Astrocyte of the spinal cord (primary cell): ENCODE results near the gene IGSF9B.

Source experiments
- DNase-seq: peaks from one replicate; pipeline ENCODE4 v3.0.0; 2011; ENCODE audit warnings: low read depth, low spot score
- H3K4me3 ChIP-seq: 2 replicates; pipeline ENCODE4 v1.5.1; 2011; ENCODE audit warnings: low read depth, mild to moderate bottlenecking, low read length, moderate library complexity
- in situ Hi-C: cut with HindIII; loops from 2 replicates; pipeline ENCODE4 v1.10.0; 2017; ENCODE audit warnings: low sequenced_read_pairs
- TF ChIP-seq, protein P1 (sequence below): IDR thresholded peaks from 2 replicates; pipeline ENCODE4 v1.5.1; 2012; ENCODE audit warnings: low read depth, mild to moderate bottlenecking, low read length, inconsistent platforms

Gene IGSF9B

GRCh38 chr11:133889188-133889587 lies 67.6 kb downstream of the IGSF9B start:
- H3K4me3 ChIP-seq: no peak overlapping the region
- in situ Hi-C loops: no loop called here
- no peak for DNase-seq
- TF ChIP-seq, protein P1, sequence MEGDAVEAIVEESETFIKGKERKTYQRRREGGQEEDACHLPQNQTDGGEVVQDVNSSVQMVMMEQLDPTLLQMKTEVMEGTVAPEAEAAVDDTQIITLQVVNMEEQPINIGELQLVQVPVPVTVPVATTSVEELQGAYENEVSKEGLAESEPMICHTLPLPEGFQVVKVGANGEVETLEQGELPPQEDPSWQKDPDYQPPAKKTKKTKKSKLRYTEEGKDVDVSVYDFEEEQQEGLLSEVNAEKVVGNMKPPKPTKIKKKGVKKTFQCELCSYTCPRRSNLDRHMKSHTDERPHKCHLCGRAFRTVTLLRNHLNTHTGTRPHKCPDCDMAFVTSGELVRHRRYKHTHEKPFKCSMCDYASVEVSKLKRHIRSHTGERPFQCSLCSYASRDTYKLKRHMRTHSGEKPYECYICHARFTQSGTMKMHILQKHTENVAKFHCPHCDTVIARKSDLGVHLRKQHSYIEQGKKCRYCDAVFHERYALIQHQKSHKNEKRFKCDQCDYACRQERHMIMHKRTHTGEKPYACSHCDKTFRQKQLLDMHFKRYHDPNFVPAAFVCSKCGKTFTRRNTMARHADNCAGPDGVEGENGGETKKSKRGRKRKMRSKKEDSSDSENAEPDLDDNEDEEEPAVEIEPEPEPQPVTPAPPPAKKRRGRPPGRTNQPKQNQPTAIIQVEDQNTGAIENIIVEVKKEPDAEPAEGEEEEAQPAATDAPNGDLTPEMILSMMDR: no peak

GRCh38 chr11:133887692-133888332 lies 69.0 kb downstream of the IGSF9B start:
- in situ Hi-C loops: no loop called here
- no peak overlapping the region for H3K4me3 ChIP-seq
- TF ChIP-seq, protein P1: no peak
- no peak for DNase-seq

DNA sequence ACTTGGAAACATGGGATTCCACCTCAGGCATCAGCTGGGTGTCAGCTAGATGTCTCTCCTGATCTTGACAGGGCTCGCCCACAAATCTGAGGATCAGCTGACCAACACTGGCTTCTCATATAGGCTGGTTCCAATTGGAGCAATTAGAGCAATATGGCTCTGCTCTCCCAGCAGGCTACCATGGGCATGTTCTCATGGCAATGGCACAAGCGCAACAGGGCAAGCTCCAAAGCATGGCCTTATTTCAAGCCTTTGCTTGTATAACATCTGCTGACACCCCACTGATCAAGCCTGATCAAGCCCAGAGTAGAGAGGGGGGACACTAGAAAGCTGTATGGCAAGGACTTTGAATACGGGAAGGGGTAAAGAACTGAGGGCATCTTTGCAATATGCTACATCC lies 70.7 kb downstream of the IGSF9B start:
- TF ChIP-seq, protein P1: no peak
- DNase-seq: no peak
- no peak overlapping the region for H3K4me3 ChIP-seq
- in situ Hi-C loops: no loop called here

DNA sequence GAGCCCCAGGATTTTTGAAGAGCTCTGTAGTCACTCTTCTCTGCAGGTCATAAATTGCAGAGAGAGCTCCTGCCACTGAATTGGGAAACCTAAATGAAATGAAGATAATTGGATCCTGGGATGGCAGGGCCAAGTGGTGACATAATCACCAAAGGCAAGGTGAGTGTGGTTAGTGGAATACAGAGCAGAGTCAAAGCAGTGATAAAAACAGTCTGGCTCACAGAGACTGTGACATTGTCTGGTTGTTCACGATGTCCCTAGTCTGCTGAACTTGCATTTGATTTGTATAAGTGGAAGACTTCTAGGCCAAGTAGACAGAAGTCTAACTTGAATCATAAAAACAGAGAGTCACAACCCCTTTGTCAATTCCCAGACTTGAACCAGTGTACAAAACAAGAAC lies 84.6 kb downstream of the IGSF9B start:
- no peak for DNase-seq
- in situ Hi-C loops: no loop called here
- H3K4me3 ChIP-seq: no peak overlapping the region
- TF ChIP-seq, protein P1: no peak

GRCh38 chr11:133867456-133867855 lies 89.3 kb downstream of the IGSF9B start:
- in situ Hi-C loops: no loop called here
- no peak overlapping the region for H3K4me3 ChIP-seq
- DNase-seq: no peak
- TF ChIP-seq, protein P1: no peak

DNA sequence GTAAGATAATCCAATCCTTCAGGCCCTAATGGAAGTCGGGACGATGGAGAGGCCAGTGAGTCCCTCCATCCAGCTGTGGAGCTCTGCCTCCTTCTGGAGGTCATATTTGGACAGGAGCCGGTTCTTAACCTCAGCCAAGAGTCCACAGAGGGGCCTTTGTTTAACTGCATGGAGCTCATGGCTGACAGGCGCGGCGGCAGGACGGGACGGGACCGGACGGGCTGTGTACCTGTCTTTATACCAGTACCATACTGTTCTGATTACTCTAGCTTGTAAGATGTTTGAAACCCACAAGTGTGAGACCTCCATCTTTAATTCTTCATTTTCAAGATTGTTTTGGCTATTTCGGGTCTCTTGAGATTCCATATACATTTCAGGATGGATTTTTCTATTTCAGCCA lies 91.3 kb downstream of the IGSF9B start:
- no peak overlapping the region for H3K4me3 ChIP-seq
- TF ChIP-seq, protein P1: no peak
- no peak for DNase-seq
- in situ Hi-C loops: no loop called here
